Vagina (tissue), 2 donors: ENCODE data around the gene LEKR1.

Experiments used
- CTCF ChIP-seq, 3 experiments: fragments of 450-650 bp in 2 of 3; fragments of 200-600 bp in 1 of 3; sonication (generic) in 1 of 3; IDR thresholded peaks; one replicate each; pipeline ENCODE4 v1.5.1; 2017 to 2019; ENCODE audit warnings: antibody characterized with exemption in 3 of 3, mild to moderate bottlenecking in 2 of 3, moderate library complexity in 2 of 3
- POLR2A ChIP-seq, 2 donors: fragments of 450-650 bp; IDR thresholded peaks; one replicate each; pipeline ENCODE4 v1.6.1; 2017; ENCODE audit warnings: antibody characterized with exemption in 2 of 2, mild to moderate bottlenecking in 2 of 2, moderate library complexity in 2 of 2

DNA sequence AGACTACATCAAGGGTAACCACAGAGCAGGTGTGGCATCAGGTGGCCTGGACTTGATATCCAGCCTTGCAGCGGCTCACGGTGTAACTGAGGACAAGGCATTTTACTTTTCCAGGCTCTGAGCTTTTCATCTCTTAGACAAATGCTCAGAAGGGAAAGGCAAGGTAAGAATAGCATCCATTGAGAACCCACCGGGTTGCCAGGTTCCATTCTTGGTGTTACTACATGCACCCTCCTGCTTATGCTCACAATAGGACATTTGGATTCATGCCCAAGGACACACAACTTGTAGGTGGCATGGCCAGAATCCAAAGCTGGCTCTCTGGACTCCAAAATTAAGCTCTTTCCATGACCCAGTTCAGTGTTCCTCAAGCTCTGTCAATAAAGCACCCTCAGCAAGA lies 248.3 kb downstream of the LEKR1 start:
- no peak for TF ChIP-seq POLR2A (IDR thresholded peaks at IDR 0.05)
- no peak for TF ChIP-seq CTCF (IDR thresholded peaks at IDR 0.05)
